ENCODE results near the gene EEF1AKMT4.

EEF1AKMT4 gene

GRCh38 chr3:184230603-184231528 is 18.6 kb upstream of the EEF1AKMT4 start:
- CTCF ChIA-PET: interaction anchor here (0.5 to 0.6 kb wide), 2 partner anchors 12 to 19 kb away, joined by 3 to 4 read pairs; partner anchors contain the start of gene EEF1AKMT4
- no peak for TF ChIP-seq PKNOX1 (IDR thresholded peaks at IDR 0.05)
- no peak for TF ChIP-seq CTBP1 (IDR thresholded peaks at IDR 0.05; ENCODE audit: borderline replicate concordance)
- no peak for TF ChIP-seq ARNT (IDR thresholded peaks at IDR 0.05)
- TF ChIP-seq BHLHE40 (IDR thresholded peaks at IDR 0.05; ENCODE audit: borderline replicate concordance): no peak
- no peak for TF ChIP-seq NFRKB (IDR thresholded peaks at IDR 0.05)
- no peak for TF ChIP-seq FOXA1 (IDR thresholded peaks at IDR 0.05)
- no peak for TF ChIP-seq ZNF384 (IDR thresholded peaks at IDR 0.05)
- no peak for TF ChIP-seq L3MBTL2 (conservative IDR thresholded peaks at IDR 0.05)
- TF ChIP-seq ELF4 (IDR thresholded peaks at IDR 0.05): no peak
- no peak for TF ChIP-seq FOXK2 (IDR thresholded peaks at IDR 0.05)
- no peak for TF ChIP-seq LEF1 (IDR thresholded peaks at IDR 0.05; ENCODE audit: borderline replicate concordance)
- TF ChIP-seq TARDBP (IDR thresholded peaks at IDR 0.05): no peak
- TF ChIP-seq HDGF (IDR thresholded peaks at IDR 0.05; ENCODE audit: borderline replicate concordance): no peak
- no peak for TF ChIP-seq SP1 (IDR thresholded peaks at IDR 0.05)
- no peak for TF ChIP-seq SUZ12 (IDR thresholded peaks at IDR 0.05)
- no peak for TF ChIP-seq FOXM1 (IDR thresholded peaks at IDR 0.05; ENCODE audit: borderline replicate concordance)
- POLR2A ChIA-PET: no interaction called here
- DNase-seq (ENCODE audit: extremely low spot score): no peak

DNA sequence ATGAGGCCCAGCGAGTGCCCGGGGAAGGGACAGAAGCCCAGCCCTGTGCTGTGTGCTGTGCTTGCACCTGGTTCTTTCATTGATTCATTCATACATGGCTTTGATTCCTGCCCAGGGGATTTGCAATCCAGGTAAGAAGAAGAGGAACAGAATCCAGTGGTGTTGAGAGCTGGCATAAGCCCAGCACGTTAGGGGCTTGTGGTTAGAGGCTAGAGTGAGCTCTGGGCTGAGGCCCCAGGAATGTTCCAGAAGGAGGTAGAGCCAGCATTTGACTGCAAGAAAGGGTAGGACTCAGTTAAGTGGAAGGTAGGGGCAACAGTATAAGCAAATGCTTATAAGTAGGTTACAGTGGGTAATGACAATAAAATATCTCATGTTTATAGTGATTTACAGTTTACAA is 17.8 kb upstream of the EEF1AKMT4 start:
- CTCF ChIA-PET: interaction anchor here (0.6 kb wide), 1 partner anchor 13 kb away, joined by 3 read pairs; no protein-coding TSS in a partner anchor
- TF ChIP-seq CTBP1 (IDR thresholded peaks at IDR 0.05; ENCODE audit: borderline replicate concordance): no peak
- TF ChIP-seq TARDBP (IDR thresholded peaks at IDR 0.05): no peak
- TF ChIP-seq ARNT (IDR thresholded peaks at IDR 0.05): no peak
- no peak for TF ChIP-seq LEF1 (IDR thresholded peaks at IDR 0.05; ENCODE audit: borderline replicate concordance)
- TF ChIP-seq ZNF384 (IDR thresholded peaks at IDR 0.05): no peak
- TF ChIP-seq FOXA1 (IDR thresholded peaks at IDR 0.05): no peak
- no peak for TF ChIP-seq L3MBTL2 (conservative IDR thresholded peaks at IDR 0.05)
- no peak for TF ChIP-seq NFRKB (IDR thresholded peaks at IDR 0.05)
- no peak for TF ChIP-seq HDGF (IDR thresholded peaks at IDR 0.05; ENCODE audit: borderline replicate concordance)
- TF ChIP-seq FOXK2 (IDR thresholded peaks at IDR 0.05): no peak
- no peak for TF ChIP-seq BHLHE40 (IDR thresholded peaks at IDR 0.05; ENCODE audit: borderline replicate concordance)
- no peak for TF ChIP-seq SUZ12 (IDR thresholded peaks at IDR 0.05)
- no peak for TF ChIP-seq SP1 (IDR thresholded peaks at IDR 0.05)
- TF ChIP-seq PKNOX1 (IDR thresholded peaks at IDR 0.05): no peak
- no peak for TF ChIP-seq ELF4 (IDR thresholded peaks at IDR 0.05)
- TF ChIP-seq FOXM1 (IDR thresholded peaks at IDR 0.05; ENCODE audit: borderline replicate concordance): no peak
- POLR2A ChIA-PET: no interaction called here
- DNase-seq (ENCODE audit: extremely low spot score): no peak

DNA sequence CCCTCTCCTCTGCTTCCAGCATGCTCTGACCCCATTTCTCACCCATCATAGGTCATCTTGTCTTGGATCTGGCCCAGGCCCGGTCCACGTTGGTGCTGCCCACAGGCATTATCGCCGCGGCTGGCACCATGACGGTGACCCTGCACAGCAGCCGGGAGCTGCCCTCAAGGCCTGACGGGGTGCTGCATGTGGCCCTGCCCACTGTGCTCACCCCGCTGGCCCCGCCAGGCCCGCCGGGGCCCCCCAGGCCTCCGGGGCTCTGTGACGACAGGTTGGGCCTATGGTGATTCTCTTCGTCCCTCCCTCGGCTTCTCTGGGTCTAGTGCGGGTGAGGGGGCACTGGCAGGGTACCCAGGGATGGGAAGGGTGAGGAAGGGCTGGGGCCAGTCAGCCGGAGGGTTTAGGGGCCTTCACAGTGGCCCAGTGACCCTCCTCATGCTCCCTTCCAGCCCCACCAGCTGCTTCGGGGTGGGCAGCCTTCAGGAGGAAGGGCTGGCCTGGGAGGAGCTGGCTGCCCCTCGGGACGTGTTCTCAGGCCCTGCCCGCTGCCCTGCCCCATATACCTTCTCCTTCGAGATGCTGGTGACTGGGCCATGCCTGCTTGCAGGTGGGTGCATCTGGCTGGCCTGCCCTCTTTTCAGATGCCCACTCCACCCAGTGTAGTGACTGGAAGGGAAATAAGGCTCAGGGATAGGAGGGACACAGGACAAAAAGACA is 16.2 kb upstream of the EEF1AKMT4 start:
- CTCF ChIA-PET: no interaction called here

DNA sequence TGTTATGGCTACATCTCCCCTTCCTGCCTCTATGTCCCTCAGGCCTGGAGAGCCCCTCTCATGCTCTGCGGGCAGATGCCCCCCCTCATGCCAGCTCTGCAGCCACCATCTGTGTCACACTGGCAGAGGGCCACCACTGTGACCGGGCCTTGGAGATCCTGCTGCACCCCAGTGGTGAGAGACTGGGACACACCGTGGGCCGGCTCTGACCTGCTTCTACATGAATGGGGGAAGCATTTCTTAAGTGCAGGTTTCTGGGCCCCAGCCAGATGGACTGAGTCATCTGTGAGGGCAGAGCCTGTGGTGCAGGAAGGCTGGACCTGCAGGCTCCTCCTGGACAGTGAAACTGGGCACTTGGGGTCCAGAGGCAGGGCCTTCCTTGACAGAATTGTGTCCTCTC is 15.2 kb upstream of the EEF1AKMT4 start:
- no peak for DNase-seq (ENCODE audit: extremely low spot score)
- ChIA-PET POLR2A (no interaction called here), CTCF (no interaction called here)
- TF ChIP-seq L3MBTL2 (conservative IDR thresholded peaks at IDR 0.05): no peak
- TF ChIP-seq SP1 (IDR thresholded peaks at IDR 0.05): no peak
- no peak for TF ChIP-seq NFRKB (IDR thresholded peaks at IDR 0.05)
- no peak for TF ChIP-seq FOXM1 (IDR thresholded peaks at IDR 0.05; ENCODE audit: borderline replicate concordance)
- no peak for TF ChIP-seq FOXA1 (IDR thresholded peaks at IDR 0.05)
- TF ChIP-seq LEF1 (IDR thresholded peaks at IDR 0.05; ENCODE audit: borderline replicate concordance): no peak
- no peak for TF ChIP-seq ELF4 (IDR thresholded peaks at IDR 0.05)
- TF ChIP-seq SUZ12 (IDR thresholded peaks at IDR 0.05): no peak
- TF ChIP-seq BHLHE40 (IDR thresholded peaks at IDR 0.05; ENCODE audit: borderline replicate concordance): no peak
- no peak for TF ChIP-seq TARDBP (IDR thresholded peaks at IDR 0.05)
- TF ChIP-seq ARNT (IDR thresholded peaks at IDR 0.05): no peak
- TF ChIP-seq CTBP1 (IDR thresholded peaks at IDR 0.05; ENCODE audit: borderline replicate concordance): no peak
- TF ChIP-seq HDGF (IDR thresholded peaks at IDR 0.05; ENCODE audit: borderline replicate concordance): no peak
- no peak for TF ChIP-seq FOXK2 (IDR thresholded peaks at IDR 0.05)
- TF ChIP-seq ZNF384 (IDR thresholded peaks at IDR 0.05): no peak
- no peak for TF ChIP-seq PKNOX1 (IDR thresholded peaks at IDR 0.05)

More for the DNA sequence above, 16.2 kb upstream of the EEF1AKMT4 start:
- POLR2A ChIA-PET: no interaction called here
- DNase-seq (ENCODE audit: extremely low spot score): no peak
- TF ChIP-seq FOXM1 (IDR thresholded peaks at IDR 0.05; ENCODE audit: borderline replicate concordance): no peak
- no peak for TF ChIP-seq LEF1 (IDR thresholded peaks at IDR 0.05; ENCODE audit: borderline replicate concordance)
- no peak for TF ChIP-seq SP1 (IDR thresholded peaks at IDR 0.05)
- no peak for TF ChIP-seq FOXA1 (IDR thresholded peaks at IDR 0.05)
- no peak for TF ChIP-seq ELF4 (IDR thresholded peaks at IDR 0.05)

- no peak for DNase-seq (ENCODE audit: extremely low spot score)
- TF ChIP-seq ELF4 (IDR thresholded peaks at IDR 0.05): no peak
- no peak for TF ChIP-seq ZNF384 (IDR thresholded peaks at IDR 0.05)
- TF ChIP-seq NFRKB (IDR thresholded peaks at IDR 0.05): no peak
- TF ChIP-seq LEF1 (IDR thresholded peaks at IDR 0.05; ENCODE audit: borderline replicate concordance): no peak
- TF ChIP-seq SP1 (IDR thresholded peaks at IDR 0.05): no peak
- TF ChIP-seq ARNT (IDR thresholded peaks at IDR 0.05): no peak
- TF ChIP-seq BHLHE40 (IDR thresholded peaks at IDR 0.05; ENCODE audit: borderline replicate concordance): no peak
- TF ChIP-seq PKNOX1 (IDR thresholded peaks at IDR 0.05): no peak
- TF ChIP-seq HDGF (IDR thresholded peaks at IDR 0.05; ENCODE audit: borderline replicate concordance): no peak
- no peak for TF ChIP-seq SUZ12 (IDR thresholded peaks at IDR 0.05)
- TF ChIP-seq FOXM1 (IDR thresholded peaks at IDR 0.05; ENCODE audit: borderline replicate concordance): no peak
- TF ChIP-seq L3MBTL2 (conservative IDR thresholded peaks at IDR 0.05): no peak
- TF ChIP-seq FOXA1 (IDR thresholded peaks at IDR 0.05): no peak
- no peak for TF ChIP-seq TARDBP (IDR thresholded peaks at IDR 0.05)
- no peak for TF ChIP-seq FOXK2 (IDR thresholded peaks at IDR 0.05)
- no peak for TF ChIP-seq CTBP1 (IDR thresholded peaks at IDR 0.05; ENCODE audit: borderline replicate concordance)
- ChIA-PET POLR2A (no interaction called here), CTCF (no interaction called here)
Observed at GRCh38 chr3:184234671-184235380, 14.6 kb upstream of the EEF1AKMT4 start.
